H9 (cell line): ENCODE results near the gene TNIK. TPM values are rescaled to one million over a fixed set of nuclear protein-coding genes. Genes with fewer than 3 reads are reported as not detected.

Source experiments
- DNase-seq: peaks from one replicate; pipeline ENCODE4 v3.0.0-alpha.2; 2017
- H2AFZ ChIP-seq: one replicate; pipeline ENCODE4 v1.6.1; 2013; ENCODE audit warnings: mild to moderate bottlenecking, low read length, control low read depth, moderate library complexity
- H2AK5ac ChIP-seq: 2 replicates; pipeline ENCODE4 v1.6.1; 2013; ENCODE audit warnings: low read length, control low read depth, mixed read lengths; ENCODE audit not compliant: insufficient read length
- H2BK120ac ChIP-seq: one replicate; pipeline ENCODE4 v1.6.1; 2013; ENCODE audit warnings: low read depth, mild to moderate bottlenecking, low read length, control low read depth, inconsistent platforms; ENCODE audit not compliant: poor library complexity, severe bottlenecking
- H2BK12ac ChIP-seq: 2 replicates; pipeline ENCODE4 v1.6.1; 2013; ENCODE audit warnings: low read length, control low read depth, mixed read lengths, low read depth; ENCODE audit not compliant: insufficient read length
- H2BK15ac ChIP-seq: 2 replicates; pipeline ENCODE4 v1.6.1; 2013; ENCODE audit warnings: low read depth, low read length, control low read depth
- H2BK20ac ChIP-seq: one replicate; pipeline ENCODE4 v1.6.1; 2013; ENCODE audit warnings: low read depth, mild to moderate bottlenecking, low read length, control low read depth, inconsistent platforms; ENCODE audit not compliant: poor library complexity, severe bottlenecking
- H2BK5ac ChIP-seq: 2 replicates; pipeline ENCODE4 v1.6.1; 2013; ENCODE audit warnings: low read length, control low read depth, mixed read lengths; ENCODE audit not compliant: insufficient read length
- H3K14ac ChIP-seq: 2 replicates; pipeline ENCODE4 v1.6.1; 2013; ENCODE audit warnings: low read length, control low read depth; ENCODE audit not compliant: insufficient read depth
- H3K18ac ChIP-seq: 2 replicates; pipeline ENCODE4 v1.6.1; 2013; ENCODE audit warnings: low read depth, mild to moderate bottlenecking, mixed read lengths, low read length, control low read depth; ENCODE audit not compliant: insufficient read length
- H3K23ac ChIP-seq: 2 replicates; pipeline ENCODE4 v1.6.1; 2013; ENCODE audit warnings: low read length, control low read depth, mixed read lengths, low read depth; ENCODE audit not compliant: insufficient read length
- H3K23me2 ChIP-seq: 2 replicates; pipeline ENCODE4 v1.6.1; 2013; ENCODE audit warnings: low read depth, mild to moderate bottlenecking, mixed read lengths, low read length, control low read depth; ENCODE audit not compliant: insufficient read length, poor library complexity, severe bottlenecking
- H3K27ac ChIP-seq: 2 replicates; pipeline ENCODE4 v1.5.1; 2013; ENCODE audit warnings: low read length, control low read depth, mixed read lengths, low read depth; ENCODE audit not compliant: insufficient read length
- H3K27me3 ChIP-seq: 2 replicates; pipeline ENCODE4 v1.6.1; 2013; ENCODE audit warnings: low read length, control low read depth, inconsistent platforms; ENCODE audit not compliant: insufficient read depth
- H3K4ac ChIP-seq: 2 replicates; pipeline ENCODE4 v1.6.1; 2013; ENCODE audit warnings: low read depth, mild to moderate bottlenecking, control low read depth, inconsistent platforms, low read length, moderate library complexity
- H3K4me1 ChIP-seq: 2 replicates; pipeline ENCODE4 v1.6.1; 2013; ENCODE audit warnings: low read length, control low read depth, inconsistent platforms; ENCODE audit not compliant: insufficient read depth
- H3K4me2 ChIP-seq: 2 replicates; pipeline ENCODE4 v1.6.1; 2013; ENCODE audit warnings: low read length, control low read depth, mixed read lengths; ENCODE audit not compliant: insufficient read length, insufficient read depth
- H3K56ac ChIP-seq: 2 replicates; pipeline ENCODE4 v1.6.1; 2013; ENCODE audit warnings: low read depth, mild to moderate bottlenecking, mixed read lengths, low read length, control low read depth; ENCODE audit not compliant: insufficient read length
- H3K79me1 ChIP-seq: 2 replicates; pipeline ENCODE4 v1.6.1; 2013; ENCODE audit warnings: low read depth, mild to moderate bottlenecking, moderate library complexity, low read length, control low read depth, inconsistent platforms; ENCODE audit not compliant: insufficient read depth, poor library complexity, severe bottlenecking
- H3K79me2 ChIP-seq: 2 replicates; pipeline ENCODE4 v1.6.1; 2013; ENCODE audit warnings: low read length, control low read depth, inconsistent platforms; ENCODE audit not compliant: insufficient read depth
- H3K9ac ChIP-seq: 2 replicates; pipeline ENCODE4 v1.6.1; 2013; ENCODE audit warnings: low read length, control low read depth, mixed read lengths; ENCODE audit not compliant: insufficient read length; ENCODE audit errors: extremely low read depth
- H3K9me3 ChIP-seq: one replicate; pipeline ENCODE4 v1.6.1; 2013; ENCODE audit warnings: low read depth, low read length, inconsistent platforms; ENCODE audit not compliant: control insufficient read depth
- H3T11ph ChIP-seq: one replicate; pipeline ENCODE4 v1.6.1; 2013; ENCODE audit warnings: mild to moderate bottlenecking, low read length, control low read depth, inconsistent platforms
- H4K20me1 ChIP-seq: one replicate; pipeline ENCODE4 v1.6.1; 2013; ENCODE audit not compliant: control insufficient read depth, insufficient read length, insufficient read depth
- H4K5ac ChIP-seq: 2 replicates; pipeline ENCODE4 v1.6.1; 2013; ENCODE audit warnings: low read depth, mild to moderate bottlenecking, mixed read lengths, low read length, control low read depth; ENCODE audit not compliant: insufficient read length
- H4K8ac ChIP-seq: replicated peaks from 2 replicates; pipeline ENCODE4 v1.6.1; 2013; ENCODE audit warnings: low read length, control low read depth, mixed read lengths, low read depth; ENCODE audit not compliant: insufficient read length
- H4K91ac ChIP-seq: 2 replicates; pipeline ENCODE4 v1.6.1; 2013; ENCODE audit warnings: low read depth, mild to moderate bottlenecking, moderate library complexity, mixed read lengths, low read length, control low read depth; ENCODE audit not compliant: insufficient read length
- H3K27ac Mint-ChIP-seq, 3 experiments: 2 replicates in 2 of 3; 3 replicates in 1 of 3; pipeline ENCODE4 v1.8.0; 2020 to 2021; ENCODE audit warnings: mixed read lengths in 3 of 3, mild to moderate bottlenecking in 1 of 3, moderate library complexity in 1 of 3
- H3K27me3 Mint-ChIP-seq: 2 replicates; pipeline ENCODE4 v1.8.0; 2021; ENCODE audit warnings: low read depth, mild to moderate bottlenecking, moderate library complexity, mixed read lengths
- H3K36me3 Mint-ChIP-seq, 3 experiments: 2 replicates in 2 of 3; 3 replicates in 1 of 3; pipeline ENCODE4 v1.8.0; 2020 to 2021; ENCODE audit warnings: low read depth in 3 of 3, mixed read lengths in 3 of 3; ENCODE audit not compliant: insufficient read depth in 1 of 3
- H3K4me1 Mint-ChIP-seq, 2 experiments: 2 replicates each; pipeline ENCODE4 v1.8.0; 2020; ENCODE audit warnings: mixed read lengths in 2 of 2
- H3K4me3 Mint-ChIP-seq, 2 experiments: 2 replicates in 1 of 2; 3 replicates in 1 of 2; pipeline ENCODE4 v1.8.0; 2020 to 2021; ENCODE audit warnings: mild to moderate bottlenecking in 2 of 2, mixed read lengths in 2 of 2, moderate library complexity in 1 of 2
- H3K9me3 Mint-ChIP-seq, 2 experiments: 2 replicates in 1 of 2; 3 replicates in 1 of 2; pipeline ENCODE4 v1.8.0; 2020; ENCODE audit warnings: mild to moderate bottlenecking in 2 of 2, mixed read lengths in 2 of 2, moderate library complexity in 1 of 2
- CTCF ChIP-seq: fragments of 200-600 bp; sonication (generic); conservative IDR thresholded peaks from 3 replicates; pipeline ENCODE4 v1.8.0; 2021; ENCODE audit warnings: antibody characterized with exemption, mild to moderate bottlenecking
- WGBS: extraction: QIAGEN DNeasy Blood & Tissue Kit; methylation state at CpG from one replicate; pipeline ENCODE4 v1.1.7; 2013; ENCODE audit warnings: missing lambda C conversion rate, low lambda C conversion rate, mixed read lengths; ENCODE audit not compliant: insufficient read length; ENCODE audit errors: extremely low coverage; 5-methylcytosine and 5-hydroxymethylcytosine counted together
- total RNA-seq: library from RNA; stranded (reverse); gene quantifications from 2 replicates; pipeline ENCODE4 v1.2.1, GENCODE V29; 2021

Gene TNIK
- total RNA-seq, 1 experiment from 2014 or later: 15.9 TPM

- H2BK120ac ChIP-seq: no peak overlapping the region
- H2BK15ac ChIP-seq: no peak overlapping the region
- H3K4me1 Mint-ChIP-seq: 0 out of 4 replicates have a peak, but pooled peaks cover 2 to 4% of the 10 kb centered on the region in 2 experiments
- no peak overlapping the region for H3K14ac ChIP-seq
- H3K4me2 ChIP-seq: no peak overlapping the region
- no peaks in the 10 kb centered on the region for H3K9me3 Mint-ChIP-seq
- no peak overlapping the region for H3K9ac ChIP-seq
- H3K27ac ChIP-seq: no peak overlapping the region
- no peak overlapping the region for H3K4me3 Mint-ChIP-seq
- no peak overlapping the region for H3K18ac ChIP-seq
- H3K23ac ChIP-seq: no peak overlapping the region
- H4K20me1 ChIP-seq: no peaks in the 10 kb centered on the region
- H3K9me3 ChIP-seq: no peaks in the 10 kb centered on the region
- H3K79me1 ChIP-seq: no peaks in the 10 kb centered on the region
- no peak overlapping the region for H2AFZ ChIP-seq
- WGBS: no CpG with 5 or more reads among the region's 2 CpGs
- H3K4ac ChIP-seq: no peak overlapping the region
- no peak overlapping the region for H2BK20ac ChIP-seq
- H3K27me3 ChIP-seq: no peaks in the 10 kb centered on the region
- no peak overlapping the region for H2BK12ac ChIP-seq
- H4K91ac ChIP-seq: no peak overlapping the region
- peaks cover 0 to 3% (median 0%) of the 10 kb centered on the region in 3 experiments; a peak in 2 of 7 replicates for H3K36me3 Mint-ChIP-seq
- no peak overlapping the region for H4K5ac ChIP-seq
- no peak overlapping the region for H3K56ac ChIP-seq
- no peak for DNase-seq
- H3K23me2 ChIP-seq: no peaks in the 10 kb centered on the region
- no peaks in the 10 kb centered on the region; the same call in 1 of the 2 replicates for H3K4me1 ChIP-seq
- no peak overlapping the region for H4K8ac ChIP-seq
- no peak overlapping the region for H2BK5ac ChIP-seq
- no peak overlapping the region for H3K27ac Mint-ChIP-seq
- TF ChIP-seq CTCF: no peak
- no peak overlapping the region for H3T11ph ChIP-seq
- no peaks in the 10 kb centered on the region for H3K79me2 ChIP-seq
- H2AK5ac ChIP-seq: no peak overlapping the region
- no peaks in the 10 kb centered on the region for H3K27me3 Mint-ChIP-seq
Measured at GRCh38 chr3:171213907-171214306, 246.3 kb downstream of the TNIK start.
